ENCODE measurements around the gene SERPINA3.
"Not testable (repeated sequence)": the region's sequence is repeated elsewhere in the genome, so short reads cannot be mapped to it uniquely, and the experiment has no call there.

The SERPINA3 gene

DNA sequence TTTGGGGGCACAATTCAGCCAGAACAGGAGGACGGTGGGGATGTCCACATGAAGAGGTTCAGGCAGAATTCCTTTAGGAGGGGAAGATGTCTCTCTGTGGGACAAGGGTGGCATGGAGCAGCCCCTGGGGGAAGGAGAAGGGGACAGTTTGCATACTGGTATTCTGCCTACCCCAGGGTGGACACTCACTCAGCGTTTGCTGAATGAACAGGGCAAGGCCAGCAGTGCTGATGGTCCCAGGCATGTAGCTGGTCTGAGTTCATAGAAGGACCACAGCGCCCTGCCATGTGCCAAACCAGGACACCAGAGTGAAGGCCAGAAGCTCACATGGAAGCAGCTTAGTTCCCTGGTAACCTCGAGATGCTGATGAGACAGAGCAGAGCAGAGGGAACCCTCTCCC, 25.6 kb upstream of the SERPINA3 start:
- no peak for DNase-seq

DNA sequence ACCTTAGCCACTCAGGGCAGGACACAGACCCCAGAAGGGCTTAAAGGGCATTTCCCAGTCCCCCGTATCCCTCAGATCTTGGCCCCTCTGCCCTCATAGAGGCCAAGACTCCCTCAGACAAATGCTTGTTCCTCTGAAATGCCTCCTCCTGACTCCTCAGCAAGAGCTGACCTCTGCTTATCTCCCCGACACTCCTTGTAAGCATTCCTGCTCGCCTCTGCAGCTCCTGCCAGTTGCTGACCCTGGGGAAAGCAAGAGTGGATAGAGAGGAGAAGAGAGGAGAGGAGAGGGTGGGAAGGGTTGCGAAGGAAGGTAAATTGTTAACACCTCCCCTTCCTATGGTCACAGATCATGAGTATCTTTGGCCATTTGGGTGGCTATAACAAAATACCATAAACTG, 23.9 kb upstream of the SERPINA3 start:
- DNase-seq = no peak

DNA sequence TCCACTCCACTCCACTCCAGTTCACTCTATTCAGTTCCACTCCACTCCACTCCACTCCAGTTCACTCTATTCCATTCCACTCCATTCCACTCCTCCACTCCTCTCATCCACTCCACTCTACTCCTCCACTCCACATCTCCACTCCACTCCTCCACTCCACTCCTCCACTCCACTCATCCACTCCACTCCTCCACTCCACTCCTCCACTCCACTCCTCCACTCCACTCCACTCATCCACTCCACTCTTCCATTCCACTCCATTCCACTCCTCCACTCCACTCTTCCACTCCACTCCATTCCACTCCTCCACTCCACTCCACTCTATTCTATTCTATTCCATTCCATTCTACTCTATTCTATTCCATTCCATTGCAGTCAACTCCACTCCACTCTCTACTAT, 21.1 kb upstream of the SERPINA3 start:
- no peak for DNase-seq

DNA sequence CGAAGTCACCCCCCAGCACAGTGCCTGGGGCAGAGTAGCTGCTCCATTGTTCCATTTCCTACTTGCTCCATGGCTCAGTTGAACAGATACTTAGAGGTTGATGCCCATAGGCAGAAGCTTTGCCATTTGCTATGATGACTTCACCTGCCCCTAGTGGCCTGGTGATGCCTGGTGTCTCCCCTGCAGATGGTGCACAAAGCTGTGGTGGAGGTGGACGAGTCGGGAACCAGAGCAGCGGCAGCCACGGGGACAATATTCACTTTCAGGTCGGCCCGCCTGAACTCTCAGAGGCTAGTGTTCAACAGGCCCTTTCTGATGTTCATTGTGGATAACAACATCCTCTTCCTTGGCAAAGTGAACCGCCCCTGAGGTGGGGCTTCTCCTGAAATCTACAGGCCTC, 20.3 kb upstream of the SERPINA3 start:
- DNase-seq = no peak

DNA sequence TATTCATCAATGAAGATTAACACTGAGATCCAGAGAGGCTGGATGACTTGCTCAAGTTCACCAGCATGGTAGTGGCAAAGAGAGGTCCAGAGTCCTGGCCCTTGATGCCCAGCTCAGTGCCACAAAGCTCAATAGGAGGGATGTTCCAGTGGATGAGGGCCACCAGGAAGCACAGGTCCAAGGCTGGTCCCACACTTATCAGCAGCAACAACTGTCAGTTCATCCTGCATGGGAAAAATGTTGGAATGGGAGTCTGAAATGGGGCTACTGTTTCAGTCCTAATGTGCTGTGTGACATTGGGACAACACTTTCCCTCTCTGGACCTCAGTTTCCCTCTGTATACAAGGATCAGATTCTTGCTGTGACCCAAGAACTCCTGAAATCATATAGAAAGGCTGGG, 19.7 kb upstream of the SERPINA3 start:
- DNase-seq = no peak

DNA sequence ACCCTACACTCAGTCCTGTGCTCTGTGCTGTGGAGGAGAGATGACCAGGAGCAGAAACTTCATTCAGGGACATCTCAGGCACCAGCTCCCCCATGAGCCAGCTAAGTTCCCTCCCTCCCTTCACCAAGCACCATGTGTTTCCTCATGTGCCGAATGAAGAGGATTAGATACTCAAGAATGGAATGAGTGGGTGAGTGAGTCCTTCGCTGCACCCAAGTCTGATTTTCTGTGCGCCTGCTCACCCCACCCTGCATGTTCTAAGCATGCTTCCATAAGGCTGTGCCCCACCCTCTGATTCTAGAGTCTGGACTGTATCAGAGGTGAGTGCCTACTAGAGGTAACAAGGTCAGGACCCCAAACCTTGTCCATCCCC, 18.8 kb upstream of the SERPINA3 start:
- no peak for DNase-seq

DNA sequence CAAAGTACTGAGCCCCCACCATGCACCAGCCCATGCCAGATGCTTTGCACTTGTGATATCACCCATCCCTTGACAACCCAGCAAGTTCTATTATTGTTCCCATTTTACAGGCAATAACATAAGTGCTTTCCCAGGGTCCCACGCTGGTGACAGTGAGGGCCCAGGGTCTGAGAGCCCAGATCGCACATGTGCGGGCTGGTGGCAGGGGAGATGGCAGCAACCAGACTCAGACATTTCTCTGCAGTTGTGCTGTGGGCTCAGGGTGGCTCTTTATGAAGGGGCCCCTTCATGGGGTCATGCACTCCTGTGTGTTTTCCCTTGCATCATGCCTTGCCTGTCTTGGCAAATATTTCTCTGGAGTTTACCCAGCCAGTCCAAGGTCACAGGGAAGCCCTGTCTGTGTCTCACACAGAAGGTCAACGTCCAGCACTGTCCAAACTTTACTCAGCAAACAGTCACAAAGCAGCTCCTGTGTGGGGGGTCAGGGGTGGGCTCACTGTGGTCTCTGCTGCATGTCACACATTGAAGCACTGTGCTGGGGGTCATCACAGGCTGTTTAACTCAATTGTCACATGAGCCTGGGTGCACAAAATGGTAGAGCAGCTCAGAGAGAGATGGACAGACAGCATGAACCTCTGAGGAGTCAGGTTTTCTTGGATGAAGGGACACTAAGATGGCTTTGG, 18.3 kb upstream of the SERPINA3 start:
- DNase-seq = no peak

DNA sequence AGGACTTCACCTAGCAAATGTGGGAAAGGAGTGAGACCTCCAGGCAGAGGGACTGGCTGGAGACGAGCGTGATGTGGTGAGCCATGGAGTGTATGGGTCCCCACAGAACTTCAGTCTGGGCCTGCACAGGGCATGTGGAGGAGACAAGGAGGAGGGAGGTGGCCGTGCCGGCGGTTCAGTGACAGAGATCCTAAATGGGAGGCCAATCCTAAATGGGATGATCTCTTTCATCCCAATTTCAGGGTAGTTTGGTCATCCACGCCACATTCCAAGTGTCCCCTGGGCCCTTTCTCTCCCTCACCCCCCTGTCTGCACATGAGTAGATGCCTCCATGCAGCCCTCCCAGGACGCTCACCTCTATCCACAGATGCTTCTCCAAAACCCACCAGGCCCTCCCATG, 17.8 kb upstream of the SERPINA3 start:
- DNase-seq = no peak

DNA sequence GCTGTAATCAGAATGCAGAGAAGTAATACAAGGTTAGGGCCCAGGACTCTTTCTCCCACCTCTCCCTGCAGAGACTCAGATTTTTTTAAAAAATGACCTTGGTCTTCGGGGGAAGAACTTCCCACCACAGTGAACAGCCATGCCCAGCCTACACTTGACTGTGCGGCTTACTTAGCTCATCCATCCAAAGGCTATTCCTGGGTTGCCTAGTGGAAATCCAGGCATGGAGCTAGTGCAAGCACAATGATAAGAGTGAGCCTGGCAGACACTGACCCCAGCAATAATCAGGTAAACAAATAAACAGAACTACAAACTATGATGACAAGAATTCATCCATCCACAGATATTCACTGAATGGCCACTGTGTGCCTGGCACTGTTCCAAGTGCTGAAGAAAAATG, 16.3 kb upstream of the SERPINA3 start:
- no peak for DNase-seq

DNA sequence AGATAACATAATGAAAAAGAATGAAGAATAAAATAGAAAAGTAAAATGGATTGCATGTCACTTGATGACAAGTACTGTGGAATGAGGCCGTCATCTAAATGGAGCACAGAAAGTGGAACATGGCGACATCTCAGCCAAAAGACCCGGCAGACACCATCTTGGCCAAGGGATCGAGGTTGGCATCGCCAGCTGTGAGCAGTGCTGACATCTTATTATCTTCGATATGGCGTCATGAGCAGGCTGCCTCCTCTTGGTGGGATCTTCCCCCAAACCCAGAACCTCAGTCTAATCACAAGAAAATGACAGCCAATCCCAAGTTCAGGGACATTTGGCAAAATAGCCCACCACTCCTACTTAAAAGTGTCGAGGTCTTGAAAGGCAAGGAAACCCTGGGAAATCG, 15.8 kb upstream of the SERPINA3 start:
- no peak for DNase-seq

DNA sequence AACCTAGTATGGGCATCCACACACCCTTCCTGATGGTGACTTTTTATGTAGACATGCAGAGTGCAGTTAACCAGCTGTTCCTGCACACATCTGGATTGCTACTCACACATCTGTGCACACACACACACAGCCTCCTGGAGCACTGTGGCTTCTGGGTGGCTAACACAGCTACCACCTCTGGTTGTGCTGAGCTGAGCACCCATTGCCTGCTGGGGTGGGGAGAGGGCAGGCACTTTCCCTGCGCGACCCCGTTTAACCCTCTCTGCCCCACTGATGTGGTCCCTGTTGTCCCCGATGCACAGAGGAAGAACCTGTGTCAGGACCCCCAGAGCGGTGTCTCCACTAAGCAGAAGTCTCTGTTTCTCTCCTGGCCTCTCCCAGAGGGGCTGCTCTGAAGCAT, 14.4 kb upstream of the SERPINA3 start:
- no peak for DNase-seq

DNA sequence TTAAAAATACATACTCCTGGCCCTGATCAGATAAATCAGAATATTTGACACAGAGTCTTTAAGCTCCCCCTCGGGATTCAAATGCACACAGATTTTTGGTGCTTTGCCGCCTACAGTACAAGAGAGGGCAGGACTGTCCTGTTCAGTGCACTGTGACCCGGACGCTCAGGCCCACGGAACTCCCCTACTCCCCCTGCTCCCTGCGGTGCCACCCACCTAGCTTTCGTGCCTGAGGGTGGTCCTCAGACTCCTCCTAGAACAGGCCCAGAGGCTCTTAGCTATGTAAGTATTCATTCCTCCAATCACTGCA, 13.7 kb upstream of the SERPINA3 start:
- DNase-seq = no peak

DNA sequence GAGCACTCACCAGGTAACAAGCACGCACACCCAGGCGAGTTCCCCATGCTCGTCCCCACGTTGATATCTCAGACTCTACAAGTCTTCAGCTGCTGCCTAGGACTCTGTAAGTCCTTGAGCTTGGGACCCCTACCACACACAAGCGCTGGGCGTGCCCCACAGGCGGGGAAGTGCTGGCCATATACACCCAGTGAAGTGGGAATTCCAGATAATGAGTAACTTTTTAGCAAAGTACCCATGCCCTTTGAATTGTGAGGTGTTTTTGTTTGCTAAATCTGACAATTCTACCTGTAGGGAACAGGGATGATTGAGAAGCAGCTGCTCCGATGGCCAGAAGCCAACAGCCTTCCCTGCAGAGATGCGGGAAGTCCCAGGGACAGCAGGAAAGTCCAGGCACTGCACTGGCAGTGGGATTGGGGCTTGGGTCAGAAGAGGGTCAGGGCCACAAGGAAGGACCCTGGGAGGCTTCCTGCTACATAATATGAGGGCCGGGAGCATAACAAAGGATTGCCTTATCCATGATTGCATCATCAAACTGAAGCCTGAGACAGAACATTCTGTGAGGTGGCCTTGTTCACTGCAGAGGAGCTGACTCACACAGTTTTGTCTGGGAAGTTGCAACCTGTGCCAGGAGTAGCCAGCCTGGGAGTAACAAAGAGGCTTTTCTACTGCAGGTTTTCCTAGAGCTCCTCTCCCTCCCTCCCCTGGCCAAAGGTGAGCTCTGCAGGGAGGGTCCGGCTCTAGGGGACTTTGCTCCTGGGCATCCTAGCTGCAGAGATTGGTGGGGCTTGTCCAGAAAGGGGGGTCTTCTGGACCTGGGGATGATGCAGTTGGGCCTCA, 13.2 kb upstream of the SERPINA3 start:
- no peak for DNase-seq

DNA sequence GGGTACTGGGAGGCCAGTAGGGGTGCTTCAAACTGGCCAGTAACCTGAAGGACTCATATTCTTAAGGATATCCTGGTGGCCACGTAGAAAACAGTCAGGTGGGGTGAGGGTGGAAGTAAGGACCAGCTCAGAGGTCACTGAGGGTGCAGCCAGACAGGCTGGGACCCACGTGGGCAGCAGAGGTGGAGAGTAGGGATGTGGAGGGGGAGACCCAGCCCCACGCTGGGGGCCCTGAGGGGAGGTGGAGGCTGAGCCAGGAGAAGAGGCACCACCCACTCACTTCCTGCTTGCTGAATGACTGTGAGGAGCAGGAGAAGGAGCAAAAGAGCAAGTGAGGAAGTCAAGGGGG, 12.6 kb upstream of the SERPINA3 start:
- DNase-seq = no peak

DNA sequence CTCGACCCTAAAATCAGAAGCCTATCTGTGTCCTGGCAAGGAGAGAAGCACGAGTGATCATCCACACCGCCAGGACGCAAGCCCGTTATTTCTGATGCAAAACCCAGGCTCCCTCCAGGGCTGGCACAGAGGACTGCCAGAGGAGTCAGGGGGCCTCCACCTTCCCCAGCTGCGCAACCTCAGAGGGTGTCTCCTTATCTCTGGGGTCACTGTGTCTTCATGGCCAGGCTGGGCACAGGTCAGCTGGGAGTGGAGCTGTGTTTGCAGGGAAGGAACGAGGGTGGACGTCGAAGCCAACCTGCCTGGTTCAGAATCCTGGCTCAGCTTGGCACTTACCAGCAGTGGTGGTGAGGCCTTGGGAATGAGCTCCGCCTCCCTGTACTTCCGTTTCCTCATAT, 12.0 kb upstream of the SERPINA3 start:
- no peak for DNase-seq

DNA sequence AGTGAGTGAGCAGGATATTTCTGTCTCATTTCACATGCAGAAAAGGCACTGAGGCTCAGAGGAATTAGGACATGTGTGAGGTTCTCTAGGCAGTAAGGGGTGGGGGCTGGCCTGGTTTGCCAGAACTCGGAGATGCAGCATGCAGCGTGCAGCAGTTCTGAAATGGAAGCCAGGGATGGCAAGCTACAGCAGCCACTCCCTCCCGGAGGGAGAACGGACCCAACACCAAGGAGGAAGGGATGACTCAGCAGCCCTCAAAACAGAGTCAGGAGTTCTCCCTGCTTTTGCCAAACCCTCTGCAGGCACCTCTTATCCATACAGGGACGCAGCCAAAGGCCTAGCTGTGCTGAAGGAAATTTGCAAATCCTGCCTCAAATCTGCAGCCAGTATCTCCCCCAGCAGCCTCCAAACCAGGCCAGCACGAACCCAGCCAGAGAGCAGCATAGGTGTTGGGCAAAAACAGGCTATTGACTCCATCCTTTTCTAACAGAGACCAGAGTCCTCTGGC, 10.3 kb upstream of the SERPINA3 start:
- DNase-seq = no peak

DNA sequence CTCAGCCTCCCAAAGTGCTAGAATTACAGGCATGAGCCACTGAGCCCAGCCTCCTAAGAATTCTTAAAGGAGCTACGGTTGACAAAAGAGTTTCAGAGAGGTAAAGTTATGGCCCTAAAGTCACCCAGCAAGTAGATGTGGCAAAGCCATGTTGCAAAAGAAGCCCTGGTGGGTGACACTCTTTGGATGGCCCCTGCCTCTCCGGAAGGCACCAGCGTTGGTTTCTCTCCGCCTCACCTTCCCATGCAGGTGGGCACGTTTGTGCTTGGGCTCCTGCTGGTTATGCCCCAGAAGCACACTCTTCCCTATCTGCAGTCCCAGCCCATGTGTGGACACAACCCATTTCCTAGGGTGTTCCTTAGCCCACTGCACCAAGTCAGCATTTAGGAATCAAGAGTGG, 9.5 kb upstream of the SERPINA3 start:
- no peak for DNase-seq

DNA sequence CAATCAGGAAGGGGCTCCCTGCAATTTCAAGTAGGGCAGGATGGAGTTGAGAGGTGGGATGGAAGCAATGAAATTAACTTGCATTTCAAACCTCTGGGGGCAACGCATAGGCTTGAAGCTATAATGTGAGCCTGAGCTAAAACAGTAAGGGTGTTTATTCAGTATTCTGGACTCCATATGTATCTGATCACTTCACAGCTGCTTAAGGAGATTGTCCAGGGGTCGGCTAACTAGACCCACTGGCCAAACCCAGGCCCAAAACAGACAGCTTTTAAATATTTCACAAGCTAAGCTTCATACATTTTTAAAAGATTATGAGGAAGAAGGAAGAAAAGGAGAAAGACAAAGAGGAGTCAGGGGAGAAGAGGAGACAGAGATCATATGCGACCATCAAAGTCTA, 6.8 kb upstream of the SERPINA3 start:
- DNase-seq = no peak

DNA sequence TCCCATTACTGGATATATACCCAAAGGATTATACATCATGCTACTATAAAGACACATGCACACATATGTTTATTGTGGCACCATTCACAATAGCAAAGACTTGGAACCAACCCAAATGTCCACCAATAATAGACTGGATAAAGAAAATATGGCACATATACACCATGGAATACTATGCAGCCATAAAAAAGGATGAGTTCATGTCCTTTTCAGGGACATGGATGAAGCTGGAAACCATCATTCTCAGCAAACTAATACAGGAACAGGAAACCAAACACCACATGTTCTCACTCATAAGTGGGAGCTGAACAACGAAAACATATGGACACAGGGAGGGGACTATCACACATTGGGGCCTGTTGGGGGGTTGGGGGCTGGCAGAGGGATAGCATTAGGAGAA, 3.2 kb upstream of the SERPINA3 start:
- not testable (repeated sequence) for DNase-seq

DNA sequence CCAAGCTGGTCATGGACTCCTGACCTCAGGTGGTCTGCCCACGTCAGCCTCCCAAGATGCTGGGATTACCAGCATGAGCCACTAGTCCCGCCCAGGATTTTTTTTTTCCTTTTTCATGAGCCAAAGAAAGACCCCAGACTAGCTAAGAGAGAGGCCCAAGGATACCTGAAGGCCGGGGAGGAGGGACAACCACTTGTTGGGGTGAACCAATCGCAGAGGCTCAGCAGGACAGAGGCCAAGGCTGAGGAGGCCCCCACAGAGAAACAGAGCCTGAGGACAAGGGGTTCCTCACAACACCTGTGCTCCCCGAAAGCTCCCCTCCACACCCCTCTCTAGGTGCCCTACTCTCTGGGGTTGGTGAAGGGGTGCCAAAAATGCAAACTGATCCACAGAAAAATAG, 1.0 kb upstream of the SERPINA3 start:
- no peak for DNase-seq

DNA sequence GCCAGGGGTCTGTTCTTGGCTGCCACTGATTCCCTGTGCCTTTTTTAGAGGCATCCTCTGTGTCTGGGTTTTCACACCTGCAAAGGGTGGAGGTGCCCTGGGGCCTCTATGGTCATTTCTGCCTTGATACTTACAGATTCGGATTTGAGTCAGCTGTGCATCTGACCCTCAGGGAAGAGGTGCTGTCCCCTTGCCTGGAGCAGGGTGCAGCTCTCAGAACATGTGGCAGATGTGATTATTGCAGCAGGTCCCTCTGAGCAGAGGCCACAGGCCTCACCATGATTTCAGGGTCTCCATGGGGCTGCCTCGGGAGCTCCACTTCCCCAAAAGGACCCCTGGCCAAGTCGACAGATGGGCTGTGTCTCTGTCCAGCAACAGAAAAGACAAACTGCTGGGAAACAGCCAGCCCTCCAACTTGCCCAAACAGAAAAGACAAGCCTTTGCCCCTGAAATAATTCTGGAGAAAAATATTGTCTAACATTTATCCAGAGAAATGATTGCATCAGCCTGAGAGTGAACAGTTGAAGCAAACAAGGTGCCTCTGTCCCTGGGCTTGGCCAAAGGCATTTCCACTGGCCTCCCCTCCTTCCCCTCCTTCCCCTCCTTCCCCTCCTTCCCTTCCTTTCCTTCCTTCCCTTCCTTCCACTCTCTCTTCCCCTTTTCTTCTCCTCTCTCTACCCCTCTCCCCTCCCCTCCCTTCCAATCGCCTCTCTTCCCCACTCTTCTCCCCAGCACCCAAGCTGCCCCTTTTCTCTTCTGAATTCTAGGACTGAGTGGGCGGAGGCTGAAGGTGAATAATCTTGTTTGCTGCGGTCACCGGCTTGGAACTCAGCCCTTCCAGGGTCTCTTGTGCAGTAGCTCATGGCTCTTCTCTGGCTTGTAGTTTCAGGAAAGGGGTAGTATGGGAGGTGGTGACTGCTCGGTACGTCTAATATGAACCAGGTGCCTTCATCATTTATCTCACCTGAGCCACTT, 676 bp downstream of the SERPINA3 start:
- DNase-seq = no peak

DNA sequence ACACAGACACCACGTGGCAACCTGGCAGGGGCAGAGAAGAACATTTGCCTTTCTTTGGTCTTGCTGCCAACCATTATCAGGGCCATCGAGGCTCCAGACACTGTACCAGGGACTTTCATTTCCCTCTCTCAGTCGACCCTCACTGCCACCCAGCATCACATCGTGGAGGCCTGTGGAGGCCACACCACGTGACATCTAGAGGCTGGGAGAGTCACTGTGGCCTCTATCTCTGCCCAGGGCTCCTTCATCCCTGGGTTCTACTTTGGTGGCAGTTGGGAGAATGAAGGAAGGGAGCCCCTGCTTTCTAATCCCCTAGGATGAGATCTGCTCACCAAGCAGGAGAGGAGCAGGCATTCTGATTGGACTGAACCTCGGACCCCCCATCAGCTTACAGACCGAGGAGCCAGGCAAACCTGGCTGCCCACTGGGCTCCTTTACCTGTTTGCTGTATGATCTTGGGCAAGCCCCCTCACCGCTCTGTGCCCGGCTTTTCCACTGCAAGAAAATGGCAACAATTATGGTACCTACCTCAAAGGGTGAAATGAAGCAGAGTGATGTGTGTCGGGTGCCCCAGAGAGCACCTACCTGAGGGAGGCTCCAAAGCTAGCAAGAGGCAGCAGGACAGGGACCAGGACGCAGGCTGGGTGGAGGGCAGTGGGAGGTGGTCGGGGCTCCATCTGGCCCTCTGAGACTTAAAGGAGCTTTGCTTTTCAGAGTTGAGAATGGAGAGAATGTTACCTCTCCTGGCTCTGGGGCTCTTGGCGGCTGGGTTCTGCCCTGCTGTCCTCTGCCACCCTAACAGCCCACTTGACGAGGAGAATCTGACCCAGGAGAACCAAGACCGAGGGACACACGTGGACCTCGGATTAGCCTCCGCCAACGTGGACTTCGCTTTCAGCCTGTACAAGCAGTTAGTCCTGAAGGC, 1.8 kb downstream of the SERPINA3 start:
- no peak for DNase-seq

DNA sequence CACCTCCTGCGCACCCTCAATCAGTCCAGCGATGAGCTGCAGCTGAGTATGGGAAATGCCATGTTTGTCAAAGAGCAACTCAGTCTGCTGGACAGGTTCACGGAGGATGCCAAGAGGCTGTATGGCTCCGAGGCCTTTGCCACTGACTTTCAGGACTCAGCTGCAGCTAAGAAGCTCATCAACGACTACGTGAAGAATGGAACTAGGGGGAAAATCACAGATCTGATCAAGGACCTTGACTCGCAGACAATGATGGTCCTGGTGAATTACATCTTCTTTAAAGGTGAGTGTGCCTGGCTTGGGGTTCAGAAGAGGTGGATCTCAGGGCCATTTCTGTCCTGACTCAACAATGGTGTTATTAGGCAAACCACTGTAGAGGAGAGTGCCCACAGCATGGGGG, 2.6 kb downstream of the SERPINA3 start:
- DNase-seq = no peak

Measured in DMS 273 treated with DMSO at 0.1 percent for 48 hours (cell line).